Neural crest cell (in vitro differentiated cells): Measurements from ENCODE around the gene PRPSAP1. TPM values are rescaled to one million over a fixed set of nuclear protein-coding genes. Genes with fewer than 3 reads are reported as not detected.
A peak's percentile ranks its signal among the peaks of the same experiment; 100 is the strongest.
"Not testable (repeated sequence)": the region's sequence is repeated elsewhere in the genome, so short reads cannot be mapped to it uniquely, and the experiment has no call there.

Experiments used
- DNase-seq: peaks from one replicate; pipeline ENCODE4 v3.0.0; 2021; ENCODE audit warnings: low read depth, mixed read lengths, low spot score
- H3K27ac Mint-ChIP-seq: one replicate; pipeline ENCODE4 v1.8.0; 2021; ENCODE audit warnings: mild to moderate bottlenecking, mixed read lengths; ENCODE audit not compliant: unreplicated experiment
- H3K27me3 Mint-ChIP-seq: 2 replicates; pipeline ENCODE4 v1.8.0; 2021; ENCODE audit warnings: low read depth, mild to moderate bottlenecking, mixed read lengths
- H3K36me3 Mint-ChIP-seq: 2 replicates; pipeline ENCODE4 v1.8.0; 2021; ENCODE audit warnings: low read depth, mild to moderate bottlenecking, mixed read lengths
- H3K4me1 Mint-ChIP-seq: 2 replicates; pipeline ENCODE4 v1.8.0; 2021; ENCODE audit warnings: mixed read lengths
- H3K4me3 Mint-ChIP-seq: one replicate; pipeline ENCODE4 v1.8.0; 2021; ENCODE audit warnings: mild to moderate bottlenecking, mixed read lengths
- H3K9me3 Mint-ChIP-seq: 2 replicates; pipeline ENCODE4 v1.8.0; 2021; ENCODE audit warnings: mixed read lengths
- total RNA-seq: library from RNA; stranded (reverse); gene quantifications from 2 replicates; pipeline ENCODE4 v1.2.1, GENCODE V29; 2021
- TF ChIP-seq, protein P1 (sequence below): fragments of 200-600 bp; sonication (generic); conservative IDR thresholded peaks from 2 replicates; pipeline ENCODE4 v1.5.0; 2021; ENCODE audit warnings: antibody characterized with exemption, mild to moderate bottlenecking

The PRPSAP1 gene
- total RNA-seq, 1 donor from 2014 or later: 73.6 TPM

GRCh38 chr17:76268991-76269981, 84.4 kb downstream of the PRPSAP1 start:
- peak overlapping the region; percentile 87 for H3K4me3 Mint-ChIP-seq
- H3K4me1 Mint-ChIP-seq: peaks cover 30% of the 10 kb centered on the region
- TF ChIP-seq, protein P1, sequence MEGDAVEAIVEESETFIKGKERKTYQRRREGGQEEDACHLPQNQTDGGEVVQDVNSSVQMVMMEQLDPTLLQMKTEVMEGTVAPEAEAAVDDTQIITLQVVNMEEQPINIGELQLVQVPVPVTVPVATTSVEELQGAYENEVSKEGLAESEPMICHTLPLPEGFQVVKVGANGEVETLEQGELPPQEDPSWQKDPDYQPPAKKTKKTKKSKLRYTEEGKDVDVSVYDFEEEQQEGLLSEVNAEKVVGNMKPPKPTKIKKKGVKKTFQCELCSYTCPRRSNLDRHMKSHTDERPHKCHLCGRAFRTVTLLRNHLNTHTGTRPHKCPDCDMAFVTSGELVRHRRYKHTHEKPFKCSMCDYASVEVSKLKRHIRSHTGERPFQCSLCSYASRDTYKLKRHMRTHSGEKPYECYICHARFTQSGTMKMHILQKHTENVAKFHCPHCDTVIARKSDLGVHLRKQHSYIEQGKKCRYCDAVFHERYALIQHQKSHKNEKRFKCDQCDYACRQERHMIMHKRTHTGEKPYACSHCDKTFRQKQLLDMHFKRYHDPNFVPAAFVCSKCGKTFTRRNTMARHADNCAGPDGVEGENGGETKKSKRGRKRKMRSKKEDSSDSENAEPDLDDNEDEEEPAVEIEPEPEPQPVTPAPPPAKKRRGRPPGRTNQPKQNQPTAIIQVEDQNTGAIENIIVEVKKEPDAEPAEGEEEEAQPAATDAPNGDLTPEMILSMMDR: no peak
- H3K36me3 Mint-ChIP-seq: no peaks in the 10 kb centered on the region
- H3K9me3 Mint-ChIP-seq: no peaks in the 10 kb centered on the region
- no peak for DNase-seq
- H3K27ac Mint-ChIP-seq: peak overlapping the region; percentile 12
- H3K27me3 Mint-ChIP-seq: no peaks in the 10 kb centered on the region

- peak overlapping the region; percentile 87 for H3K4me3 Mint-ChIP-seq
- peaks cover 37% of the 10 kb centered on the region for H3K4me1 Mint-ChIP-seq
- no peaks in the 10 kb centered on the region for H3K9me3 Mint-ChIP-seq
- H3K36me3 Mint-ChIP-seq: no peaks in the 10 kb centered on the region
- no peak for DNase-seq
- TF ChIP-seq, protein P1: no peak
- no peaks in the 10 kb centered on the region for H3K27me3 Mint-ChIP-seq
- H3K27ac Mint-ChIP-seq: peak overlapping the region; percentile 86
Observed at GRCh38 chr17:76268015-76268749, 85.5 kb downstream of the PRPSAP1 start.

DNA sequence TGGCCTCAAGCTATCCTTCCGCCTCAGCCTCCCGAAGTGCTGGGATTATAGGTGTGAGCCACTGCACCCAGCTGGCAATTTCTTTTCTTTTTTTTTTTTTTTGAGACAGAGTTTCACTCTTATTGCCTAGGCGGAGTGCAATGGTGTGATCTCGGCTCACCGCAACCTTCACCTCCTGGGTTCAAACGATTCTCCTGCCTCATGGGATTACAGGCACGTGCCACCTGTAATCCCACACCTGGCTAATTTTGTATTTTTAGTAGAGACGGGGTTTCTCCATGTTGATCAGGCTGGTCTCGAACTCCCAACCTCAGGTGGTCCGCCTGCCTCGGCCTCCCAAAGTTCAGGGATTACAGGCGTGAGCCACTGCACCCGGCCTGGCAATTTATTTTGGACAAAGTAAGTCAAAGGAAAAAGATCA, 86.1 kb downstream of the PRPSAP1 start:
- H3K9me3 Mint-ChIP-seq, DNase-seq, H3K36me3 Mint-ChIP-seq, H3K27me3 Mint-ChIP-seq: not testable (repeated sequence)
- peak overlapping the region; percentile 62 for H3K27ac Mint-ChIP-seq
- peaks cover 43% of the 10 kb centered on the region for H3K4me1 Mint-ChIP-seq
- peak overlapping the region; percentile 87 for H3K4me3 Mint-ChIP-seq

- no peaks in the 10 kb centered on the region for H3K27me3 Mint-ChIP-seq
- peak overlapping the region; percentile 87 for H3K4me3 Mint-ChIP-seq
- TF ChIP-seq, protein P1: no peak
- H3K36me3 Mint-ChIP-seq: no peaks in the 10 kb centered on the region
- no peak overlapping the region for H3K27ac Mint-ChIP-seq
- no peaks in the 10 kb centered on the region for H3K9me3 Mint-ChIP-seq
- peaks cover 48% of the 10 kb centered on the region for H3K4me1 Mint-ChIP-seq
- DNase-seq: no peak
Observed at GRCh38 chr17:76267051-76267576, 86.6 kb downstream of the PRPSAP1 start.

GRCh38 chr17:76266244-76266938, 87.3 kb downstream of the PRPSAP1 start:
- TF ChIP-seq, protein P1: no peak
- H3K27ac Mint-ChIP-seq: peak overlapping the region; percentile 81
- no peak for DNase-seq
- H3K9me3 Mint-ChIP-seq: no peaks in the 10 kb centered on the region
- peaks cover 55% of the 10 kb centered on the region for H3K4me1 Mint-ChIP-seq
- H3K27me3 Mint-ChIP-seq: no peaks in the 10 kb centered on the region
- H3K4me3 Mint-ChIP-seq: peak overlapping the region; percentile 87
- H3K36me3 Mint-ChIP-seq: no peaks in the 10 kb centered on the region
